WTC11 (cell line): Measurements from ENCODE around the gene SLC9A4. TPM values are rescaled to one million over a fixed set of nuclear protein-coding genes. Genes with fewer than 3 reads are reported as not detected.

ENCODE experiments used
- ATAC-seq: fragments of 200-7000 bp; cut with Tn5 transposase; 2 replicates; pipeline ENCODE4 v1.10.0; 2021; ENCODE audit warnings: mild to moderate bottlenecking, moderate library complexity
- CTCF ChIA-PET: fragments of 300-600 bp; sonication (Branson Sonifier 250); formaldehyde crosslinking; loops from one replicate; lab custom pipeline; 2021; ENCODE audit warnings: antibody characterized with exemption; lab: Charles Lee
- POLR2A ChIA-PET: fragments of 350-600 bp; sonication (Branson Sonifier 250); formaldehyde crosslinking; loops from one replicate; lab custom pipeline; 2021; ENCODE audit warnings: antibody characterized with exemption; lab: Charles Lee
- DNase-seq: peaks from one replicate; pipeline ENCODE4 v3.0.0; 2021; ENCODE audit warnings: low spot score
- H3K27ac Mint-ChIP-seq: 2 replicates; pipeline ENCODE4 v1.8.0; 2021; ENCODE audit warnings: mixed read lengths
- H3K27me3 Mint-ChIP-seq: 2 replicates; pipeline ENCODE4 v1.8.0; 2021; ENCODE audit warnings: low read depth, mild to moderate bottlenecking, moderate library complexity, mixed read lengths
- H3K36me3 Mint-ChIP-seq: 2 replicates; pipeline ENCODE4 v1.8.0; 2021; ENCODE audit warnings: mixed read lengths
- H3K4me1 Mint-ChIP-seq: 2 replicates; pipeline ENCODE4 v1.8.0; 2022; ENCODE audit warnings: mixed read lengths
- H3K4me3 Mint-ChIP-seq: 2 replicates; pipeline ENCODE4 v1.8.0; 2021; ENCODE audit warnings: mild to moderate bottlenecking, moderate library complexity, mixed read lengths
- H3K9me3 Mint-ChIP-seq: 2 replicates; pipeline ENCODE4 v1.8.0; 2021; ENCODE audit warnings: mixed read lengths
- CREM ChIP-seq: sonication (generic); formaldehyde crosslinking; IDR thresholded peaks from 2 replicates; pipeline ENCODE4 v1.8.1; 2022; ENCODE audit warnings: mild to moderate bottlenecking, missing genetic modification reagents, moderate library complexity
- EMX1 ChIP-seq: fragments of 250-450 bp; sonication (Bioruptor Pico); IDR thresholded peaks from 2 replicates; pipeline ENCODE4 v1.8.0; 2021; ENCODE audit warnings: mild to moderate bottlenecking
- ERG ChIP-seq: fragments of 250-450 bp; sonication (Bioruptor Pico); IDR thresholded peaks from 2 replicates; pipeline ENCODE4 v1.8.0; 2021; ENCODE audit warnings: mild to moderate bottlenecking
- ETV6 ChIP-seq: sonication (generic); formaldehyde crosslinking; IDR thresholded peaks from 2 replicates; pipeline ENCODE4 v1.8.1; 2022; ENCODE audit warnings: mild to moderate bottlenecking, missing genetic modification reagents
- GABPB1 ChIP-seq: sonication (generic); formaldehyde crosslinking; IDR thresholded peaks from 2 replicates; pipeline ENCODE4 v1.8.1; 2023; ENCODE audit warnings: mild to moderate bottlenecking, missing genetic modification reagents
- HMGXB4 ChIP-seq: sonication (generic); formaldehyde crosslinking; IDR thresholded peaks from 2 replicates; pipeline ENCODE4 v1.8.1; 2023; ENCODE audit warnings: mild to moderate bottlenecking, moderate library complexity, missing genetic modification reagents
- IRF2 ChIP-seq: sonication (generic); formaldehyde crosslinking; IDR thresholded peaks from 2 replicates; pipeline ENCODE4 v1.8.0; 2022; ENCODE audit warnings: low read depth, missing genetic modification reagents, borderline replicate concordance
- JAZF1 ChIP-seq: fragments of 250-450 bp; sonication (Bioruptor Pico); IDR thresholded peaks from 2 replicates; pipeline ENCODE4 v1.9.0; 2021; ENCODE audit warnings: moderate library complexity, mild to moderate bottlenecking, inconsistent platforms
- SMAD3 ChIP-seq: sonication (generic); formaldehyde crosslinking; IDR thresholded peaks from 2 replicates; pipeline ENCODE4 v1.8.0; 2022; ENCODE audit warnings: missing genetic modification reagents, mild to moderate bottlenecking, borderline replicate concordance
- TCF7 ChIP-seq: sonication (generic); formaldehyde crosslinking; IDR thresholded peaks from 2 replicates; pipeline ENCODE4 v1.8.0; 2022; ENCODE audit warnings: mild to moderate bottlenecking, low read depth, missing genetic modification reagents, moderate library complexity
- USF1 ChIP-seq: sonication (generic); formaldehyde crosslinking; IDR thresholded peaks from 2 replicates; pipeline ENCODE4 v1.8.0; 2022; ENCODE audit warnings: mild to moderate bottlenecking, missing genetic modification reagents
- ZNF138 ChIP-seq: sonication (generic); formaldehyde crosslinking; conservative IDR thresholded peaks from 2 replicates; pipeline ENCODE4 v1.8.1; 2022; ENCODE audit warnings: mild to moderate bottlenecking, moderate library complexity, missing genetic modification reagents
- ZNF263 ChIP-seq: sonication (generic); formaldehyde crosslinking; IDR thresholded peaks from 2 replicates; pipeline ENCODE4 v1.8.1; 2022; ENCODE audit warnings: low read depth, mild to moderate bottlenecking, moderate library complexity, missing genetic modification reagents
- ZNF425 ChIP-seq: fragments of 250-450 bp; sonication (Bioruptor Pico); conservative IDR thresholded peaks from 2 replicates; pipeline ENCODE4 v1.9.0; 2021; ENCODE audit warnings: mild to moderate bottlenecking
- total RNA-seq: library from RNA; stranded (reverse); gene quantifications from 3 replicates; pipeline ENCODE4 v1.2.3, GENCODE V29; 2021
- TF ChIP-seq, protein P1 (sequence below): sonication (generic); formaldehyde crosslinking; conservative IDR thresholded peaks from 2 replicates; pipeline ENCODE4 v1.8.1; 2023; ENCODE audit warnings: mild to moderate bottlenecking, low read depth, missing genetic modification reagents, moderate library complexity
- TF ChIP-seq, protein P2 (sequence below): fragments of 200-600 bp; IDR thresholded peaks from 2 replicates; pipeline ENCODE4 v1.8.0; 2022; ENCODE audit warnings: antibody characterized with exemption

Gene SLC9A4
- total RNA-seq, 1 experiment from 2014 or later = 0.11 TPM

DNA sequence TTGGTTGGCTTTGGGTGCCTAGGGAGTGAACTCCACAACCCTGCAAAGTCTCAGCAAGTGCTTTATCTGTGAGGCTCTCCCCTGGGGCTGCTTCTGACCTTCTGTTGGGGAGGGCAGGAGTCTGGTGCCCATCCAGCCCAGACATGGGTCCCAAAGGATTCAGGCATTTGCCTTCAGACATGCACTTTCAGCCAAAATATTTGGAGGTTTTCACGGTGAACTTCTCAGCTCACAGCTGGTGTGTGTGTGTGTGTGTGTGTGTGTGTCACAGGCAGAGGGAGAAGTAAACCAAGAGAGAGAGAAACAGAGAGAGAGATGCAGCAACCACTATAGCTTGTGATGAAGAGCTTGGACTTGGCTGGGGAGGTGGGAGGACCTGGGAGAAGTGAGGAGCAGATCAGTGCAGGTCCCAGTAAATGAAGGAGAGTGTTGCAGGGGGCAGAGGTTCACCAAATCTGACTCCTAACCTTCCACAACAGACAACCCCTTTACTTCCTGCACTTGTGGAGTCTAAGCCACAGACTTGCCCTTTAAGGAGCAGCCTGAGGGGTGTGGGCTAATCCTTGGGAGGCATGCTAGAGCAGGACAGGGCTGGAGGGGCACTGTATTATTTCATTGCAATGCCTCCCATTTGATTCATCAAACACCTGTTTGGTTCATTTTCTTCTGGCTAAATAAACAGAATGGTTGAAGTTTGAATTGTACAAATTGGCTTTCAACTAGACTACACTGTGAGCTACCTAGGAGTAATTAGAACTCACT is 14.1 kb downstream of the SLC9A4 start:
- no peak overlapping the region for H3K4me3 Mint-ChIP-seq
- H3K36me3 Mint-ChIP-seq = peaks cover 13% of the 10 kb centered on the region
- H3K27me3 Mint-ChIP-seq = no peaks in the 10 kb centered on the region
- H3K4me1 Mint-ChIP-seq = peaks cover 30% of the 10 kb centered on the region
- no peak for TF ChIP-seq ZNF263 (CRISPR knock-in tag)
- TF ChIP-seq USF1 (CRISPR knock-in tag) = no peak
- TF ChIP-seq IRF2 = no peak
- TF ChIP-seq JAZF1 (CRISPR knock-in tag) = no peak
- TF ChIP-seq CREM = no peak
- no peak for TF ChIP-seq ETV6 (CRISPR knock-in tag)
- TF ChIP-seq ZNF425 (CRISPR knock-in tag) = no peak
- TF ChIP-seq TCF7 (CRISPR knock-in tag) = no peak
- ATAC-seq = 0 out of 2 replicates have a peak, but pooled peaks have one; percentile 31
- peaks cover 21% of the 10 kb centered on the region for H3K9me3 Mint-ChIP-seq
- no peak for DNase-seq
- ChIA-PET POLR2A (no interaction called here), CTCF (interaction anchor here (1.0 to 2.2 kb wide), 4 partner anchors 9 to 257 kb away, joined by 4 to 9 read pairs (median 6); partner anchors contain the start of gene SLC9A4)
- H3K27ac Mint-ChIP-seq = no peak overlapping the region

DNA sequence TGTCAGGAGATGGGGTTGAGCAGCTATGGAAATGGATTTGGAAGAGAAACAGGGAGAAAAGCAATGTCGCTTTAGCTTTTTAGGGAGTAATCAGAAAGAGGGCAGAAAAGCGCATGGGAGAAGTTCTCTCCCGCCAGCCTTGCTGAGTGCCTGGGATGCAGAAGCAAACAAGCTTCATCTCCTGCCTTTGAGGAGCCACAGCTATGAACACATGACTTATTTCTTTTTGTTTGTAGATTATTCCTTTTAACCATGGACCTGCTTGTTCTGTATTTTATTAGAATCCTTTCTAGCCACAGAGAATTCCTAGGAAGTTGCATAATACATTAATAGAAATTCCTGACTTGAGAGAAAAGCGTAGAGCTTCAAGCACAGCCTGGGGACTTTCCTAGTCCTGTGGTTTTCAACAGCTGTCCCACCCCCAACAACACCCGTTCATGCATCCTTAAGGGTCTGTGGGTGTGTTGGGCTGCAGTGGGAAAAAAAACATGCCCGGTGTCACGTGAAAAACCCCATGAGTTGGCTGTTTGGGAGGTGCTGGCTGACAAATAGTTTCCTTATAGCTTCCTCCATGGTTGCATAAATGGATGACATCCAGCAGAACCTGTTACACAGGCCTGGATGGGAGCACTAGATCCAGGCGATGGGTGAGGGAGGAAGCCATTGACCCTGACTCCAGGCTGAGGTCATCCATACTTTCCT is 14.9 kb downstream of the SLC9A4 start:
- no peak overlapping the region for H3K4me3 Mint-ChIP-seq
- TF ChIP-seq EMX1 (CRISPR knock-in tag) (no peak), GABPB1 (CRISPR knock-in tag) (no peak), SMAD3 (CRISPR knock-in tag) (no peak), ETV6 (CRISPR knock-in tag) (no peak), HMGXB4 (CRISPR knock-in tag) (no peak), ERG (CRISPR knock-in tag) (no peak), ZNF138 (CRISPR knock-in tag) (no peak)
- TF ChIP-seq, protein P1, sequence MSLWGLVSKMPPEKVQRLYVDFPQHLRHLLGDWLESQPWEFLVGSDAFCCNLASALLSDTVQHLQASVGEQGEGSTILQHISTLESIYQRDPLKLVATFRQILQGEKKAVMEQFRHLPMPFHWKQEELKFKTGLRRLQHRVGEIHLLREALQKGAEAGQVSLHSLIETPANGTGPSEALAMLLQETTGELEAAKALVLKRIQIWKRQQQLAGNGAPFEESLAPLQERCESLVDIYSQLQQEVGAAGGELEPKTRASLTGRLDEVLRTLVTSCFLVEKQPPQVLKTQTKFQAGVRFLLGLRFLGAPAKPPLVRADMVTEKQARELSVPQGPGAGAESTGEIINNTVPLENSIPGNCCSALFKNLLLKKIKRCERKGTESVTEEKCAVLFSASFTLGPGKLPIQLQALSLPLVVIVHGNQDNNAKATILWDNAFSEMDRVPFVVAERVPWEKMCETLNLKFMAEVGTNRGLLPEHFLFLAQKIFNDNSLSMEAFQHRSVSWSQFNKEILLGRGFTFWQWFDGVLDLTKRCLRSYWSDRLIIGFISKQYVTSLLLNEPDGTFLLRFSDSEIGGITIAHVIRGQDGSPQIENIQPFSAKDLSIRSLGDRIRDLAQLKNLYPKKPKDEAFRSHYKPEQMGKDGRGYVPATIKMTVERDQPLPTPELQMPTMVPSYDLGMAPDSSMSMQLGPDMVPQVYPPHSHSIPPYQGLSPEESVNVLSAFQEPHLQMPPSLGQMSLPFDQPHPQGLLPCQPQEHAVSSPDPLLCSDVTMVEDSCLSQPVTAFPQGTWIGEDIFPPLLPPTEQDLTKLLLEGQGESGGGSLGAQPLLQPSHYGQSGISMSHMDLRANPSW (CRISPR knock-in tag) = no peak
- TF ChIP-seq, protein P2, sequence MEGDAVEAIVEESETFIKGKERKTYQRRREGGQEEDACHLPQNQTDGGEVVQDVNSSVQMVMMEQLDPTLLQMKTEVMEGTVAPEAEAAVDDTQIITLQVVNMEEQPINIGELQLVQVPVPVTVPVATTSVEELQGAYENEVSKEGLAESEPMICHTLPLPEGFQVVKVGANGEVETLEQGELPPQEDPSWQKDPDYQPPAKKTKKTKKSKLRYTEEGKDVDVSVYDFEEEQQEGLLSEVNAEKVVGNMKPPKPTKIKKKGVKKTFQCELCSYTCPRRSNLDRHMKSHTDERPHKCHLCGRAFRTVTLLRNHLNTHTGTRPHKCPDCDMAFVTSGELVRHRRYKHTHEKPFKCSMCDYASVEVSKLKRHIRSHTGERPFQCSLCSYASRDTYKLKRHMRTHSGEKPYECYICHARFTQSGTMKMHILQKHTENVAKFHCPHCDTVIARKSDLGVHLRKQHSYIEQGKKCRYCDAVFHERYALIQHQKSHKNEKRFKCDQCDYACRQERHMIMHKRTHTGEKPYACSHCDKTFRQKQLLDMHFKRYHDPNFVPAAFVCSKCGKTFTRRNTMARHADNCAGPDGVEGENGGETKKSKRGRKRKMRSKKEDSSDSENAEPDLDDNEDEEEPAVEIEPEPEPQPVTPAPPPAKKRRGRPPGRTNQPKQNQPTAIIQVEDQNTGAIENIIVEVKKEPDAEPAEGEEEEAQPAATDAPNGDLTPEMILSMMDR = no peak
- peaks cover 19% of the 10 kb centered on the region for H3K36me3 Mint-ChIP-seq
- no peak for DNase-seq
- H3K9me3 Mint-ChIP-seq = peaks cover 29% of the 10 kb centered on the region
- H3K27ac Mint-ChIP-seq = no peak overlapping the region
- H3K27me3 Mint-ChIP-seq = no peaks in the 10 kb centered on the region
- H3K4me1 Mint-ChIP-seq = peaks cover 34% of the 10 kb centered on the region
- ChIA-PET CTCF (interaction anchor here (1.0 to 2.2 kb wide), 4 partner anchors 9 to 256 kb away, joined by 4 to 9 read pairs (median 6); partner anchors contain the start of gene SLC9A4), POLR2A (no interaction called here)
- ATAC-seq = no peak
